Measurements from ENCODE around the gene DPYSL5. TPM values are rescaled to one million over a fixed set of nuclear protein-coding genes. Genes with fewer than 3 reads are reported as not detected.

The DPYSL5 gene
- total and polyA plus RNA-seq, 9 of the 15 experiments (the other 6 are each of a cell fraction or from before 2014, with no cell fraction given) = 0.06 TPM; not detected in 8

DNA sequence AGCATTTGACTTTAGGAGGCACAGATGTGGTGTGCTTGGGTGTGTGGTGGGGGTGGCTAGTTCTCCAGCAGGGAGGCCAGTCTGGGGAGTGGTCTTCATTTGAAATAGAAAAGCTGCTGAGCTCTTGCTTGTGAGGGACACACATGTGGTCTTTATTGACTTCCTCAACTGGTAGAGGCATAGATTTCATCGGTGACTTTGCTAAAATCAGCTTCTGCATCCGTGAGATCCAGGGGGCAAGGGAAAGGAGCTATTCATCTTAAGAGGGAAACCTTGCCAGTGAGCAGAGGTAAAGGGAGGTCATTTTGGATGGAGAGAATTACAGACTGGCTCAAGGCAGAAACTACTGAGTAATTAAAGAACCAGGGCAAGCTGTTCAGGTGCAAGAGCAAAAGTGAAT is 127.2 kb downstream of the DPYSL5 start (continued):
- TF ChIP-seq ZBTB11 (CRISPR knock-in tag; IDR thresholded peaks at IDR 0.05) = no peak
- TF ChIP-seq HLTF (IDR thresholded peaks at IDR 0.05) = no peak
- TF ChIP-seq MAFG (tag; conservative IDR thresholded peaks at IDR 0.05) = peak; percentile 40; the same call in 1 of the 2 replicates
- no peak for TF ChIP-seq SREBF2 (CRISPR knock-in tag; IDR thresholded peaks at IDR 0.05)
- TF ChIP-seq RFX1 (IDR thresholded peaks at IDR 0.05) = no peak
- TF ChIP-seq, protein P1, sequence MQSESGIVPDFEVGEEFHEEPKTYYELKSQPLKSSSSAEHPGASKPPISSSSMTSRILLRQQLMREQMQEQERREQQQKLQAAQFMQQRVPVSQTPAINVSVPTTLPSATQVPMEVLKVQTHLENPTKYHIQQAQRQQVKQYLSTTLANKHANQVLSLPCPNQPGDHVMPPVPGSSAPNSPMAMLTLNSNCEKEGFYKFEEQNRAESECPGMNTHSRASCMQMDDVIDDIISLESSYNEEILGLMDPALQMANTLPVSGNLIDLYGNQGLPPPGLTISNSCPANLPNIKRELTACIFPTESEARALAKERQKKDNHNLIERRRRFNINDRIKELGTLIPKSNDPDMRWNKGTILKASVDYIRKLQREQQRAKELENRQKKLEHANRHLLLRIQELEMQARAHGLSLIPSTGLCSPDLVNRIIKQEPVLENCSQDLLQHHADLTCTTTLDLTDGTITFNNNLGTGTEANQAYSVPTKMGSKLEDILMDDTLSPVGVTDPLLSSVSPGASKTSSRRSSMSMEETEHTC (IDR thresholded peaks at IDR 0.05) = no peak
- TF ChIP-seq SPI1 (IDR thresholded peaks at IDR 0.05; ENCODE audit: borderline replicate concordance, low read depth, low read length) = peak; percentile 35; the same call in 1 of the 2 replicates
- peak; percentile 49 for TF ChIP-seq C11orf30 (IDR thresholded peaks at IDR 0.05; ENCODE audit: low read depth)

Data from K562 (cell line).